ENCODE results near the gene RNF152.

RNF152 gene

DNA sequence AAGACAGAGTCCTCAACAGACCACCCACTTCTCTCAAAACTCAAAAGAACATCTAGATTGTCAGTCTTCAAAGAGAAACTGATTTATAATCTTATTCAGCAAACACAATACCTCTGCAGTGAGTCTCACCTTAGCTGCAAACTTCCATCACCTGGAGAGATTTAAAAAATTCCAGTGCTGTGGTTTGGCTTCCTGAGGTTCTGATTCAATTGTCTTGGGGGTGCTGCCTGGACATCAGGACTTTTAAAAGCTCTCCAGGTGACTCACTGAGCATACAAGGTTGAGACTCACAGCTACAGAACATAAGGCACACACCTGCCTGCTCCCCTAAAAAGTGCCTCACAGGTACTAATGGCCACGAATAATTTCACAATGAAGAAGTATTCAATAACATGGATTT is 40.3 kb downstream of the RNF152 start:
- DNase-seq = no peak

DNA sequence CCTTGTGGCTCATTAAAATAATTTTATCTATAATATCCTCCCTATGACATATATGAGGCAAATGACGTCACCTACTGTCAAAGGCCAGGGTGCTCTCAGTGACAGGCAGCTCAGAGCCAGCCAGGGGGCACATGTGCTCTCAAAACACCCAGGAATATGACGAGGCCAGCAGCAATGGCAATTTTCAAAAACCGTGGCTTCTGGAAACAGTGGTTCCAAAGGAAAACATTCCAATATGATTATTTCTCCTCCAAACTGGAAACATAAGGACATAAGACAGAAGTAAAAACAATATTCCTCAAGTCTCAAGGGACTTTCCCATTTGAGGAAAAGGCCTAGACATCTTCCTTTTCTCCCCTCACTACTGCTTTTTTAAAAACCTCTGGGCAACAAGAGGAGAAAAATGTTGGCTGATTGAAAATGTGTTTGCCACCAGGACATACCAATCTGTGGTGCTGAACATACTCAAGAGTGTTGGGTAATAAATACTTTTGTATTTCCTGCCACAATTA is 40.8 kb downstream of the RNF152 start:
- DNase-seq = no peak

DNA sequence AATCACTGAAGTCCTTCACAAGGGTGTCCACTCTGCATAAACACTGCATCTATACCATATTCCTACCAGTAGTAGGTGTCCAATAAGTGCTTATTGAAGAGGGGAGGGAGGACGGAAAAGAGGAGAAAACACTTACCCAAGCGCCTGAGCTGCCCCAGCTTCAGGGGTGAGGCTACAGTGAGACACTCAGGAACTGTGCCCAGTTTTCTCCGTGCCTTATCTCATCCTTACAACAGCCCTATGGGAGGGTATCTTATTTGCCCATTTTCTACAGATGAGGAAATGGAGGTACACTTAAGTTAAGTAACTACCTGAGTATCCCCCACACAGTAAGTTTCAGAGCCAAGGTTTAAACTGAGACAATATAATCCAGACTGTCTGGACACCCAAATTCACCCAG is 41.5 kb downstream of the RNF152 start:
- no peak for DNase-seq

DNA sequence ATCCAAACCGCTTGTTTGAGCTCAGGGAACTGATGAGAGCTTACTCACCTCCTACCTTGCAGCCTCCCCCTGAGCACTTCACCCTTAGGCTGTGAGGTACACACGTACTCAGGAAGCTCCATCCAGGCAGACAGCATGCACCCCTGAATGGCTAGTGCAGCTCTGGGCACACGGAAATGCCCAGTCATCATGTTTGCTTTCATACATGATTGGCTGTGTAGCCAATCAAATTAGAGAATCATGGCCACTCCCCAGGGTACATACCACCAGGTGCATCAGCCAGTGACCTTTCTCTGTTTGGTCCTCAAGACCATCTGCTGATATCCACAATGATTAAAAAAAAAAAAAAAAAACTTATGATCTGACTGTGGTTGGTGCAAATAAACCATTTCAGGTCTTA is 42.1 kb downstream of the RNF152 start:
- DNase-seq = no peak

DNA sequence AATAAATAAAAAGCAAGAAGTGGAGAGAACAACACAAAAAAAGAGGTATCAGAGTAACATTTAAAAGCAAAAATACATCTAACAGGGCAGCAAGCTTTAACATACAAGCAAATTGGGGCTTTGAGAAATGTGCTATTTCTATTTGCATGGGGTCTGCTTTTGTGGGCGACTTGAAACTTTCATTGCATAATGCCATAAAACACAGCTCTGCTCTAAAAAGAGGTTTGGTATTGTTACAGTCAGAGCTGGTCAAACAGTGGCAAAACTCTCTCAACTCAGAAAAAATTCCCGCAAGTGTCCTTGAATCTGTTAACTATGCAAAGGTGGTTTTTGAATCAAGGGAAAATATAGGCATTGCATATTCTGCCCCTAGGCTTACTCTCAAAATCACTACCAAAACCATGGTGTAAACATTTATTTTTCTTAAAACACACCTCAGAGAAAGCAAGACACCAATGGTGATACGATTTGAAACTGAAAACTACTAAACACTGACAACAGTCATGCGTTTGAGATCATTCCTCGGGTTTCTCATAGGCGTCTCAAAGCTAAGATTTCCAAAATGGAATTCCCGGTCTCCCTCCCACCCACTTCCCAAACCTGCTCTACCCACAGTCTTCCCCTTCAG is 45.5 kb downstream of the RNF152 start:
- no peak for DNase-seq

DNA sequence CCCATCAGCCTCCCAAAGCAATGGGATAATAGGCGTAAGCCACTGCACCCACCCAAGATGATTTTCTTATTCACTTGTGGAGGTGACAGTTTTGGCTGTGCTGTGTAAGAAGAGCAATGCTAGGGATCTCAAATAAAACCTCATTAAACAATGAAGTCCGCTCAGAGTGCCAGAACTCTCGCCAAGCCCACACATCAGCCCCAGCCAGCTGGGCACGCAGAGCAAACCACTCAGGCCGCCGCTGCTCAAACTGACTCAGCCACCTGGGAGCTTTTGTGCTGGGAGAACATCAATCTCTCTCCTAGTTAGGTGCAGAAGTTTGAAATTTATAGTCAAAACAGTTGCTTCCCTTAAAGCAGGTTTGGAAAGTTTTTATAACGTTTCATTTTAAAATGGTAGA is 47.6 kb downstream of the RNF152 start:
- no peak for DNase-seq

DNA sequence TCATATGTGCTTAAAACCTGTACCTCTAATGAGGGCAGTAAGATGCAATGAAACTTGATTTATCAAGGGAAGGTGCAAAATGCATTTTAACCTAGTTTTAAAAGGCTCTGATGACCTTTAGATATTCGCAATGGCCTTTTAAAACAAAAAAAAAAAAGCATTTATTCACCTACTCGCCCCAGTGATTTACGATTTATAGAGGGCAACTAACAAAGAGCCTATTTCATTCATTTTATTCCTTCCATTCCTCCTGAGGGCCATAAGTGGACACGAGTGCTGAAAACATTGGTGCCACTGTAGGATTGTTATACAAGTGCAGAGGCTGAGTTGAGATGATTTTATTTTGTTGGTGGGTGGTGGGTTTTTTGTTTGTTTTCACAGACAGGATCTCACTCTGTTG is 48.1 kb downstream of the RNF152 start:
- no peak for DNase-seq

DNA sequence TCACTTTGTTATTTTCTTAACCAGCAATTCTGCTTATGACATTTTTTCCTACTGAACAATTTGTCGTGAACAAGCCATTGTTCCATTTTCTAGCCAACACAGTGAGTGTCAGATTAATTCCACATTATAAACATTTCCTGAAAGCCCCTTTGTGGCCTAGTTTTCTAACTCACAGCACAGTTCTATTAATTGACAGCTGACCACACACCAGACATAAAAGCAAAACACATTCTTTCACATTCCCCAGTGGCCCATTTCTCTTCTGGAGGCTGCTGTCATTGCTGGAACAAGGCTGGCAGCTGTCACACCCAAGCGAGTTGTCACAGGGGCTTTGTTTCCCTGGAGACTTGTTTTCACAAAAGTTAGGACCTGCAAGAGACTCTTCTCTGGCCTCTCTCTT is 50.7 kb downstream of the RNF152 start:
- no peak for DNase-seq

DNA sequence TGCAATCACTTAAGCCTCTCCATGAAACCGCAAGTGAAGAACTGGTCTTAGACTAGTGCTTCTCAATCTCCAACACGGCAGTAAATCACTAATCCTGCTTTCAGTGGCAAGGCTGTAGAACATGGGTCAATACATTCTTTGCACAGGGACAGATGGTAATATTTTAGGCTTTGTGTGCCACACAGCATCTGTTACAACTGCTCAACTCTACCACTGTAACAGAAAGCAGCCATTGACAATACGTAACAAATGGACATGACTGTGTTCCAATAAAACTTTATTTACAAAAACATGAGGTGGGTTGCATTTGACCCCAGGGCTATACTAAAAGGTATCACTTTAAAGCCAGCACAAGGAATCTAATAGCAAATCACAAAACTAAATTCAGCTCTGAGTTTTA is 51.1 kb downstream of the RNF152 start:
- DNase-seq = no peak

DNA sequence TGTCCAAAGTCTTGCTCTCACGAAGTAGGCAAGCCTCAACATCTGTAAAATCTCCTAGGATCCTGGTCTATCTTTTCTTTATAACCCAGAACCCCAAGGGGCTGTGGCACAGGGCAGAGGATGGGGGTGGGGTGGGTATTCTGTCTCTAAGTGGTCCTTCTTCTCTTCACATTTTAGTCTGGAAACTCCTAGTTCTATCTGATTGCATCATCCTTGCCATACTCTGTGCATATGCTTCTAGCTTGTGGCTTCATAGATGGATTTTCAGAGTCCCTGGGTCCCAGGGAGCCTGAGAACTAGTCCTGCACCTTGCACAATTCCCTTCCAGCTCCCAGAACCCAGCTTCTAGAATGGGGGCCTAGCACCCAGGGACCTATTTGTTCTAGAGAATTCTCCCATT is 52.5 kb downstream of the RNF152 start:
- DNase-seq = no peak

DNA sequence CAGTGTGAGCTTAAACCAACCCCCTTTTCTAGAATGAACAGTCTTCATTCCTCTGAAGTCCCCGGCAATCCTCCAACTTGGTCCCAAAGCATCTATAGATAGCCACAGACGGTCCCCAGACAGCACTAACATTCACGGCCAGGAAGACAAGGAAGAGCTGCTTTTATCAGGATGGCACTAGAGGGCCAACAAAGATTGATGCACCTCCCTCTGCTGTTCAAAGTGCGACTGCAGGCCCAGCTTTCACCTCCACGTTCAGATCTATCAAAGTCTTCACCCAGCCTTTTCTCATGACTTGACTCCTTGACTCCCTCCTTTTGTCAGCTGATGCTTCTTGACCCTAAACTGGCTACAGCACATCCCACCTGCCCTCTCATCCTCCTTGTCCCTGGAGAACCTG is 54.3 kb downstream of the RNF152 start:
- no peak for DNase-seq

DNA sequence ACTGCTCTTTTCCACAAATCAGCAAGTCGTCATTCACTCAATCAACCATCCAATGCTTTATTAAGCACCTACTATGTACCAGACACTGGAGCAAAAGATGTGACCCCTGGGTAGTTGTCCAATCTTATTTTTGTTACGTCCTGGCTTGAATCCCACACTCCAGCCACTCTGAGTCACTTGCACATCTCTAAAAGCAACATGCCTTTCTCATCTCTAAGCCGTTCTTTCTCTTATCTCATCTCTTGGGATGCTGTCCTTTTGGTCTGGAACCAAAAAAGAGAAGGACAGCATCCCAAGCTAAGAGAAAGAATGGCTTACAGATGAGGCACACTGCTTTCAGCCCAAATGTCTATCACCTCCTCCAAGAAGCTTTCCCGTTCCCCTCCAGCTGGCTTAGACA is 58.8 kb downstream of the RNF152 start:
- no peak for DNase-seq

DNA sequence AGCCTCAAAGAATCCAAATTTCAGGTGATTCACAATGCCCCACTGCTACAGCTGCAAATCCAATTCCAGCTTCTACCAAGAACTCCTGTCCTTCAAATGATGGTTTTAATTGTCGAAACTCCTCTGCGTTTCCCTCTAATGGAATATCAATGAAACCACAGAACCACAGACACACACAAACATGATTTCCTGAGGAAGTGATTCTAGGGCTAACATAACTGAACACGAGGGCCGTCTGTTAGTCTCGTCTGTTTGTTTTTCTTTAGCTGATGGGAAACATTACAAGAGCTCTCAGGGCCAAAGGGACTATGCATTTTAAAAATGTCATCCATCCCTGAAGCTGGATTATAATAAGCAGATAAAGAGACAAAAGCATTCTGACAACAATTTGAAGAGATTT is 59.4 kb downstream of the RNF152 start:
- DNase-seq = no peak

DNA sequence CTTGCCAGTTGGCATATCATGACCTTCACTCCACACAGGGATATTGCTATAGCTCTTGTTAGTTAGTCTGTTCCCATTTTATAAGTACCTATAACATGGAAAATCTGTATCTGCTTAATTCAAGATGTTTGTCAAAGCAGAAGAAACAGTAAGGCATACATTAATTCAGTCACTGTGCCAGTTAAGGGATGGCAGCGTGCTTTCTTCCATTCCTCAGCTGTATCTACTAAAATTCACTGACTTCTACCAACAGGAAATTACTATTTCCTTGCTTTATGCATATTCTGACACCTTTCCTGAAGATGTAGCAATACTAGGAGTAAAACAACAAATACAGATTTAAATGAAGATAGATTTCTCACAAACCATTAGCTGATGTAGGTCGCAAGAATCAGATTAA is 59.9 kb downstream of the RNF152 start:
- DNase-seq = no peak

DNA sequence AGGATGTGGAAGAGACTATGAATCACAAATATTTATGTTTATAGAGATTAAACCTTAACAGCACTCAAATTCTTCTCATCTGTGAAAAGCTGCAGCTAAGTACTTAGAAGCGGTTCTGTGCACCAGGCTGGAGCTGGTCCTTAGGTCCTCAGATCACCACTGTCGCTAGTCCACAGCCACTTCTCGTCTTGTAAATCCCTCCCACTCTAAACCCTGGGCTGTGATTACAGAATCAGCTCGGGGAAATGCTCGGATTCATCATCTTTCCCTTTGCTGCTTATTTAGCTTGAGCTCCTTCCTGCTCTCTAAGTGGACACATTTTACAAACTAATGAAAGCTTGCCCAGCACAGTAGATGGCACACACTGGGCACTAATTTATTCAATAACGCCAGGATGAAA is 61.7 kb downstream of the RNF152 start:
- no peak for DNase-seq

DNA sequence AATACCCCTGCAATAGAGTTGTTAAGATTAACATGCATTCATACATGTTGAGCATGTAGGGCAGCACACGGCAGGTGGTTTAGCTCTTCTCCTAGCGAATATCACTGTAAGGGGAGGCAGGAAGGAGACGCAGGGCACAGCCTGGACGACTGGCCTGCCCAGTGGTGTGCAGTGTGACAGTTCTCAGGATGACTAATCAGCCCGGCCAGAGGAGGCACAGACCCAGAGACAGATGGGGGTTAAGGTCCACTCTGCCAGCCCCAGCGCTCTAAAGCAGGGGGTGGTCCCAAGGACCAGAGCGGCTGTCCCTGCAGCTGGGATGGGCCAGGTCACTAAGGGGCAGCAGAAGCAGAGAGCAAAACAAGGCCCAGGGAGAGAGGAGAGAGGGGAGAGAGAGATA is 63.7 kb downstream of the RNF152 start:
- no peak for DNase-seq

DNA sequence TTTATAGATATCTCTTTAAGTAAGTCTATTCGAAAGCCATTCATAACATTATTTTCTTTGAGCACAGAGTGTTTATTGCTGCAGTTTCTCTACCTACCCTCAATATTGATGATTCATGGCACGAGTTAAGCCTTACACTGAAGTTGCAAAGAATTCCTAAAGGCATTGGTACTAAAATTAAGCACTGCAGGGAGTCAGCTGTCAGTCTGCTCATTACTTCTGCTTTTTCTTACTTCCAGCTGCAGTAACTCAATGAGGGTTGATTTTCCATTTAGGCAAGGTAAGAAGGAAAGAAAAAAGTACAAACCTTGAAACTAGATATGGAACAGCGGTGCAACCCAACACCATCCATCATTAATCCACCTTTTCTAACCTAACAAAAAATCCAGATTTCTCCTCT is 65.2 kb downstream of the RNF152 start:
- DNase-seq = no peak

DNA sequence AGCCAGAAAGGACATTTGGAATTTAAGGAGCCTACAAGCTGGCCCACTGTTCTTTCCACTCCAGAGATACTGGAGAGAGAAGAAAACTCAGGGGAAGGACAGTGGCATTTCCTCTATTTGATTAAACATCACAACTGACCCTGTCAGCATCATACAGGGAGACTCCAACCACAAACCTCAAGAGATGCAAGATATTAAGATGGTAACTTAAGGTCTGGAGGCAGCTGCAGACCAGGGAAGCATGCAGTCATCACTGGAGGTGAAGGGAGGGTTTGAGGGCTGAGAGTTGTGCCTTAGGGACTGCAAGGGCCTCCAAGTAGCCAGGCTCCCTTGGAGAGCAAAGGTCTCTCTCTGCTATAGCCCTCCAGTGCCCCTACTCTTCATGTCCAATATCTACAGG is 67.4 kb downstream of the RNF152 start:
- no peak for DNase-seq

DNA sequence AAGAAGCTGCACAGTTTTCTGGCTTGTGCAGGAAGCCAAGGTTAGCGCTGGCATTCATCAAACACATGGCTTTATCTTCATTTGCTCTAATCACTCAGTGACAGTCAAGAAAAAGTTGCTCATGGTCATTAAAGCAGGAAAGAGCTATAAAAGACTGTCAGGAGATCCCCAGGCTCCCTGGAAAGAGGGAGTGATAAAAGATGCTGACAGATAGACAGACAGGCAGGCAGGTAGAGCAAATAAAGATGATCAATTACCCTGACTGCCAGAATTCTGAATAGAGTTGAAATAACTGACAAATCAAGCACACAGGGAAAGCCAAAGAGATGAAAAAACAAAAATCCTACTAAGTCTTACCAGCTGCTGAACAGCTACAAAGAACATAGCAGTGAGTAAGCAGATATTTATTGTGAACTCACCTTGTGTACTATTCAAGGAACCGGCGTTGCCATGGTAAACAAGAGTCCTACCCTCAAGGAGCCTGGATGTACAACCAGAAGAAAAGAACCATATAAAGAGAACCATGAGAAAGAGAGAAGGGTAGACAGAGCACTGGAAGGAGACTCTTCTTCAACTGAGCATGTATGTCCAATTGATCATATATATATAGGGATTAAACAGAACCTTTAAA is 68.0 kb downstream of the RNF152 start:
- no peak for DNase-seq

DNA sequence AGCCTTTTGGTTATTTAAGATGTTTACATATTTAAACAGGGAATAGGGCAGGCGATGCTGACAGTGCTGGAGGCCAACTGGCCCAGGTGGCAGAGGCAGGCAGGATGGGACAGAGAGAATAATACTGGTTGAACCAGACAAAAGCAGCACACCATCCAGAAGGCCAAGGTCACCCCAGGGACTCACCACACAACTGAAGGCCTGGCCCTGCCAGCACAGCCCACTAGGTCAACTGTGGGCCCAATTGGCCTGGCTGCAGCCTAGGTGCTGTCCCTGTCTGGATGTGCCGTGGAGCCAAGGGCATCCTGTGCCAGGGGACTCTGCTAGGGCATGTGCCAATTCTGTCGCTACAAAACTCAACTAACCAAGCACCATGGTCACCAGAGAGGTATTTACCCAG is 69.2 kb downstream of the RNF152 start:
- no peak for DNase-seq

DNA sequence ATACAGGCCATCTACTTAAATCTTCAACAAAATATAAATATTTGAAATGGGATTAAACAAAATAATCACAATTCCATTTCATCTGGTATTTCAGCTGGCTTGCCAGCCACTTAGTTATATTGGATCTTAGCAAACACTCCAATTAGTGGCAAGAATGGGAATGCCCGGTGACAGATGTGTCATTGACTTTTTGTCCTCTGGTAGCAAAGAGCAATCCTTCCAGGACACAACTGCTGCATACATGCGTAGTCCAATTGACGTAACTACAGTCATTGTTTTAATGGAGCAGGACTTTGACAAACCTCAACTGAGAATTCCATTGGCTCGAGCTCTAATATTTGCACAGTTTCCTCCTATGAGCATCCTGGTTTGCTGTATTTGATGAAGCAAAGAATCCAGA is 69.9 kb downstream of the RNF152 start:
- no peak for DNase-seq

DNA sequence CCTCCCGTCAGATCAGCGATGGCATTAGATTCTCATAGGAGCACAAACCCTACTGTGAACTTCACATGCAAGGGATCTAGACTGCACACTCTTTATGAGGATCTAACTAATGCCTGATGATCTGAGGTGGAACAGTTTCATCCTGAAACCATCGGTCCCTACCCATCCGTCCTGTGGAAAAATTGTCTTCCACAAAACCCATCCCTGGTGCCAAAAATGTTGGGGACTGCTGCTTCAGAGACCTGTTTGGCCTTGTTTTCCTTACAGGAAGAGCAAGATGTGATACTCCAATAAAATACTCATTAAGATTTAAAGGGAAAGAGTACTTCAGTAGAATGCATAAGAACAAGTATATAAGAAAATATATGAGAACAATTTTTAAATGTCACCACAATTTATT is 71.1 kb downstream of the RNF152 start:
- DNase-seq = no peak

DNA sequence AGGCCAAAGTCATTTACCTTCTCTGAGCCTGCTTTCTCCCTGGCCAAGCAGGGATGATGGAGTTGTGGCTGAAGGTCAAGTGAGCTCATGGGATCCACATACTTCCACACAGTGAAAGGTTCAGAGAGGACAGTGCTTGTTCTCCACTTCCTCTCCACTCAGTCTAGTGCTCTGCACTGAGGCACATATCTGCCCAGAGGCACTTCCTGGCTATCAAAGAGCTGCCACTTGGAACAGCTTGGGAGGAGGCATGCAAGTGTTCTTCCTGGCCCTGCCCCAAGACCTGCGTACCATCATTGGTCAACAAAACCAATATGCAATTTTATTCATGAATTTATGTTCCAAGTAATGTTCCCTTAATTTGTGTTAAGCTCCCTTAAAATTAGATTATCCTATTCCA is 71.9 kb downstream of the RNF152 start:
- DNase-seq = no peak

DNA sequence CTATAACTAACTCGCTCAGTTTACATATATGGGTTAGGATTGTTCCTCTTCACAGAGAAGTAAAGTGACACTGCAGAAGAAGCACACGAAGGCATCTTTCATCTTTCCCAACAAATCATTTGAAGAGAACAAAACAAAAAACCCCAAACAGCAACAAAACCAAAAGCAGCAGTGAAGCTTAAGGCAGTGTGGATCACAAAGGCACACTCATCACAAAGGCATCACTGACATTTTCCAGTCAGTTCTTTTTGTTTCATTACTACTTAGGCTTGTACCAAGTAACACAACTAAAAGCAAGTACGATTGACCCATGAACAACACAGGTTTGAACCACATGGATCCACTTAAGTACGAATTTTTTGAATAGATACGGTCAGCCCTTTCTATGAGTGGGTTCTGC is 75.7 kb downstream of the RNF152 start:
- no peak for DNase-seq

DNA sequence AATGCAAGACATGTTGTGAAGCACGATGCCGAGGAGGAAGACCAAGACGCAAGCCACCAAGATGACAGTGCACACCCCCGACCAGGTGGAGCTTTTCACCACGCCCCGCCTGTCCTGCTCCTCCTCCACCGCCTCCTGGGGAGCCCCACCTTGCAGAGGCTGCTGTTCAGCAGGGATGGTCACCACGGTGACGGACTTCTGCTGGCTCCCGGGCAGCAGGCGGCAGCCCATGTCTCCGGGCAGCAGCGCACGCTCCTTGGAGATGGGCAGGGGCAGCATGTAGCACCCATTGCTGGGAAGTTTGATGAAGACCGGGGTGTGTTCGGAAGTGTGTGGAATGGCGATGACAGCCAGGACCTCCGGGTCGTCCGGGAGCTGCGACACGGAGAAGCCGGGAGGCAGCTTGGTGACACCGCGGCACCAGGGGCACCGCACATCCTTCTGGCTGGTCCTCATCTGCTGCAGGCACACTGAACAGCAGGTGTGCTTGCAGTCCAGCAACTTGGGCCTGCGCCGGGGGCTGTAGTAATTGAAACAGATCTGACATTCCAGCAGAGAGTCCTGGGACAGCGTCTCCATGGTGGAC is 76.8 kb downstream of the RNF152 start:
- no peak for DNase-seq

Measured in activated CD8-positive, alpha-beta memory T cell treated with anti-CD3 and anti-CD28 coated beads, Interleukin-2, amount 50 U/mL, for 48 hours (primary cell).